ENCODE results near the gene FARS2.

GRCh38 chr6:5761370-5761769 is 500.1 kb downstream of the FARS2 start:
- TF ChIP-seq CTCF (IDR thresholded peaks at IDR 0.05; ENCODE audit: poor library complexity) (no peak), EZH2phosphoT487 (IDR thresholded peaks at IDR 0.05; ENCODE audit: low read depth, severe bottlenecking, unreplicated experiment) (no peak), EZH2 (IDR thresholded peaks at IDR 0.05; ENCODE audit: borderline replicate concordance) (no peak)

All from hepatocyte (in vitro differentiated cells).